Measurements from ENCODE around the gene DHDH.
"Not testable (repeated sequence)": the region's sequence is repeated elsewhere in the genome, so short reads cannot be mapped to it uniquely, and the experiment has no call there.

Gene DHDH

GRCh38 chr19:48927692-48928091 is 5.8 kb upstream of the DHDH start:
- not testable (repeated sequence) for H3K36me3 ChIP-seq (ENCODE audit: control insufficient read depth, insufficient read depth, low read length); H3K27ac ChIP-seq (ENCODE audit: insufficient read depth, low read length, poor library complexity, severe bottlenecking); H3K4me3 ChIP-seq (ENCODE audit: insufficient read depth, low read depth, low read length, poor library complexity, severe bottlenecking); DNase-seq; H3K9me3 ChIP-seq (ENCODE audit: control insufficient read depth, low read length); H3K27me3 ChIP-seq (replicated peaks; ENCODE audit: control insufficient read depth, insufficient read depth, low read length, poor library complexity, severe bottlenecking); H3K4me1 ChIP-seq (ENCODE audit: control insufficient read depth, insufficient read depth, low read length, poor library complexity, severe bottlenecking)

GRCh38 chr19:48928164-48929025 is 5.1 kb upstream of the DHDH start:
- peaks cover 6% of the 10 kb centered on the region for H3K4me1 ChIP-seq (ENCODE audit: control insufficient read depth, insufficient read depth, low read length, poor library complexity, severe bottlenecking)
- H3K4me3 ChIP-seq (ENCODE audit: insufficient read depth, low read depth, low read length, poor library complexity, severe bottlenecking), result no peak overlapping the region
- no peaks in the 10 kb centered on the region for H3K36me3 ChIP-seq (ENCODE audit: control insufficient read depth, insufficient read depth, low read length)
- no peak overlapping the region for H3K27ac ChIP-seq (ENCODE audit: insufficient read depth, low read length, poor library complexity, severe bottlenecking)
- H3K9me3 ChIP-seq (ENCODE audit: control insufficient read depth, low read length), result no peaks in the 10 kb centered on the region
- no peak for DNase-seq
- no peaks in the 10 kb centered on the region for H3K27me3 ChIP-seq (replicated peaks; ENCODE audit: control insufficient read depth, insufficient read depth, low read length, poor library complexity, severe bottlenecking)

- no peak overlapping the region for H3K4me3 ChIP-seq (ENCODE audit: insufficient read depth, low read depth, low read length, poor library complexity, severe bottlenecking)
Observed at GRCh38 chr19:48934837-48935236, 1.3 kb downstream of the DHDH start.

GRCh38 chr19:48935864-48936263 is 2.4 kb downstream of the DHDH start:
- H3K4me1 ChIP-seq (ENCODE audit: control insufficient read depth, insufficient read depth, low read length, poor library complexity, severe bottlenecking), result peaks cover 9% of the 10 kb centered on the region
- no peaks in the 10 kb centered on the region for H3K36me3 ChIP-seq (ENCODE audit: control insufficient read depth, insufficient read depth, low read length)
- H3K9me3 ChIP-seq (ENCODE audit: control insufficient read depth, low read length), result no peaks in the 10 kb centered on the region
- no peak overlapping the region for H3K4me3 ChIP-seq (ENCODE audit: insufficient read depth, low read depth, low read length, poor library complexity, severe bottlenecking)
- H3K27me3 ChIP-seq (replicated peaks; ENCODE audit: control insufficient read depth, insufficient read depth, low read length, poor library complexity, severe bottlenecking), result no peaks in the 10 kb centered on the region
- DNase-seq, result no peak
- no peak overlapping the region for H3K27ac ChIP-seq (ENCODE audit: insufficient read depth, low read length, poor library complexity, severe bottlenecking)

More at GRCh38 chr19:48934837-48935236, 1.3 kb downstream of the DHDH start:
- no peaks in the 10 kb centered on the region for H3K27me3 ChIP-seq (replicated peaks; ENCODE audit: control insufficient read depth, insufficient read depth, low read length, poor library complexity, severe bottlenecking)
- no peak overlapping the region for H3K27ac ChIP-seq (ENCODE audit: insufficient read depth, low read length, poor library complexity, severe bottlenecking)
- no peaks in the 10 kb centered on the region for H3K36me3 ChIP-seq (ENCODE audit: control insufficient read depth, insufficient read depth, low read length)
- no peak for DNase-seq
- H3K4me1 ChIP-seq (ENCODE audit: control insufficient read depth, insufficient read depth, low read length, poor library complexity, severe bottlenecking), result peaks cover 9% of the 10 kb centered on the region
- H3K9me3 ChIP-seq (ENCODE audit: control insufficient read depth, low read length), result no peaks in the 10 kb centered on the region

- Histone ChIP-seq H3K36me3 (ENCODE audit: control insufficient read depth, insufficient read depth, low read length) (no peaks in the 10 kb centered on the region), H3K9me3 (ENCODE audit: control insufficient read depth, low read length) (no peaks in the 10 kb centered on the region), H3K27ac (ENCODE audit: insufficient read depth, low read length, poor library complexity, severe bottlenecking) (no peak overlapping the region), H3K27me3 (replicated peaks; ENCODE audit: control insufficient read depth, insufficient read depth, low read length, poor library complexity, severe bottlenecking) (no peaks in the 10 kb centered on the region), H3K4me3 (ENCODE audit: insufficient read depth, low read depth, low read length, poor library complexity, severe bottlenecking) (no peak overlapping the region), H3K4me1 (ENCODE audit: control insufficient read depth, insufficient read depth, low read length, poor library complexity, severe bottlenecking) (peaks cover 4% of the 10 kb centered on the region)
- no peak for DNase-seq
Observed at GRCh38 chr19:48938256-48938655, 4.8 kb downstream of the DHDH start.

GRCh38 chr19:48940902-48941301 is 7.4 kb downstream of the DHDH start:
- Histone ChIP-seq H3K36me3 (ENCODE audit: control insufficient read depth, insufficient read depth, low read length) (no peaks in the 10 kb centered on the region), H3K9me3 (ENCODE audit: control insufficient read depth, low read length) (no peaks in the 10 kb centered on the region), H3K27ac (ENCODE audit: insufficient read depth, low read length, poor library complexity, severe bottlenecking) (no peak overlapping the region), H3K4me1 (ENCODE audit: control insufficient read depth, insufficient read depth, low read length, poor library complexity, severe bottlenecking) (no peaks in the 10 kb centered on the region), H3K27me3 (replicated peaks; ENCODE audit: control insufficient read depth, insufficient read depth, low read length, poor library complexity, severe bottlenecking) (no peaks in the 10 kb centered on the region), H3K4me3 (ENCODE audit: insufficient read depth, low read depth, low read length, poor library complexity, severe bottlenecking) (no peak overlapping the region)
- no peak for DNase-seq

GRCh38 chr19:48943081-48943480 is 9.6 kb downstream of the DHDH start:
- no peaks in the 10 kb centered on the region for H3K9me3 ChIP-seq (ENCODE audit: control insufficient read depth, low read length)
- DNase-seq, result no peak
- no peaks in the 10 kb centered on the region for H3K27me3 ChIP-seq (replicated peaks; ENCODE audit: control insufficient read depth, insufficient read depth, low read length, poor library complexity, severe bottlenecking)
- no peaks in the 10 kb centered on the region for H3K36me3 ChIP-seq (ENCODE audit: control insufficient read depth, insufficient read depth, low read length)
- H3K4me1 ChIP-seq (ENCODE audit: control insufficient read depth, insufficient read depth, low read length, poor library complexity, severe bottlenecking), result no peaks in the 10 kb centered on the region
- H3K4me3 ChIP-seq (ENCODE audit: insufficient read depth, low read depth, low read length, poor library complexity, severe bottlenecking), result no peak overlapping the region
- H3K27ac ChIP-seq (ENCODE audit: insufficient read depth, low read length, poor library complexity, severe bottlenecking), result no peak overlapping the region

GRCh38 chr19:48945415-48945814 is 11.9 kb downstream of the DHDH start:
- Histone ChIP-seq H3K27ac (ENCODE audit: insufficient read depth, low read length, poor library complexity, severe bottlenecking) (no peak overlapping the region), H3K4me1 (ENCODE audit: control insufficient read depth, insufficient read depth, low read length, poor library complexity, severe bottlenecking) (no peaks in the 10 kb centered on the region), H3K27me3 (replicated peaks; ENCODE audit: control insufficient read depth, insufficient read depth, low read length, poor library complexity, severe bottlenecking) (no peaks in the 10 kb centered on the region), H3K36me3 (ENCODE audit: control insufficient read depth, insufficient read depth, low read length) (no peaks in the 10 kb centered on the region), H3K9me3 (ENCODE audit: control insufficient read depth, low read length) (no peaks in the 10 kb centered on the region), H3K4me3 (ENCODE audit: insufficient read depth, low read depth, low read length, poor library complexity, severe bottlenecking) (no peak overlapping the region)
- no peak for DNase-seq

GRCh38 chr19:48945817-48946216 is 12.3 kb downstream of the DHDH start:
- Histone ChIP-seq H3K4me3 (ENCODE audit: insufficient read depth, low read depth, low read length, poor library complexity, severe bottlenecking) (no peak overlapping the region), H3K9me3 (ENCODE audit: control insufficient read depth, low read length) (no peaks in the 10 kb centered on the region), H3K27ac (ENCODE audit: insufficient read depth, low read length, poor library complexity, severe bottlenecking) (no peak overlapping the region), H3K4me1 (ENCODE audit: control insufficient read depth, insufficient read depth, low read length, poor library complexity, severe bottlenecking) (no peaks in the 10 kb centered on the region), H3K27me3 (replicated peaks; ENCODE audit: control insufficient read depth, insufficient read depth, low read length, poor library complexity, severe bottlenecking) (no peaks in the 10 kb centered on the region), H3K36me3 (ENCODE audit: control insufficient read depth, insufficient read depth, low read length) (no peaks in the 10 kb centered on the region)
- DNase-seq, result no peak

- Histone ChIP-seq H3K4me1 (ENCODE audit: control insufficient read depth, insufficient read depth, low read length, poor library complexity, severe bottlenecking) (no peaks in the 10 kb centered on the region), H3K4me3 (ENCODE audit: insufficient read depth, low read depth, low read length, poor library complexity, severe bottlenecking) (no peak overlapping the region), H3K36me3 (ENCODE audit: control insufficient read depth, insufficient read depth, low read length) (no peaks in the 10 kb centered on the region)
Observed at GRCh38 chr19:48946463-48947257, 13.2 kb downstream of the DHDH start.

More at GRCh38 chr19:48946463-48947257, 13.2 kb downstream of the DHDH start:
- no peak for DNase-seq
- no peaks in the 10 kb centered on the region for H3K9me3 ChIP-seq (ENCODE audit: control insufficient read depth, low read length)
- H3K27ac ChIP-seq (ENCODE audit: insufficient read depth, low read length, poor library complexity, severe bottlenecking), result no peak overlapping the region
- no peaks in the 10 kb centered on the region for H3K27me3 ChIP-seq (replicated peaks; ENCODE audit: control insufficient read depth, insufficient read depth, low read length, poor library complexity, severe bottlenecking)
